Fibroblast of skin of scalp (primary cell): ENCODE data around the gene ADGRL1.
"Not testable (repeated sequence)": the region's sequence is repeated elsewhere in the genome, so short reads cannot be mapped to it uniquely, and the experiment has no call there.

Experiments used
- DNase-seq: peaks from one replicate; pipeline ENCODE4 v3.0.0-alpha.2; 2013

ADGRL1 gene

GRCh38 chr19:14218620-14219330, 12.8 kb upstream of the ADGRL1 start:
- no peak for DNase-seq

DNA sequence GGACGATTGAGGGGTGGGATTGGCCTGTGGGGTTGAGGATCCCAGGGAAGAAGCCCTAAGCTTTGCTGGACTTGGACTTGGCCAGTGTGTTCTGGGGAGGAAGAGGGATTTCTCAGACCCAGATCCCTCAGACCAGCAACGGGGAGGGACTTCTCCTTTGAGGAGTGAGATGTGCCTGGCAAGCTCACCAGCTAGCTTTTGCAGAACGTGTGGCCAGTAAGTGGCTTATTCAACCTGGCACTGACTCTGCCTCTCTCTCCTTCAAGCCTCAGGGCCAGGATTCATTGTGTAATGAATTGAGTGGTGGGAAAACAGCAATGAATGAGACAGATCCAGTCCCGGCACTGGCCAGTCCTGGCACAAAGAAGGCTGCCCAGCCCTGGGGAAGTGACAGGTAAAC, 11.9 kb upstream of the ADGRL1 start:
- DNase-seq = not testable (repeated sequence)

GRCh38 chr19:14214580-14214979, 8.6 kb upstream of the ADGRL1 start:
- no peak for DNase-seq

DNA sequence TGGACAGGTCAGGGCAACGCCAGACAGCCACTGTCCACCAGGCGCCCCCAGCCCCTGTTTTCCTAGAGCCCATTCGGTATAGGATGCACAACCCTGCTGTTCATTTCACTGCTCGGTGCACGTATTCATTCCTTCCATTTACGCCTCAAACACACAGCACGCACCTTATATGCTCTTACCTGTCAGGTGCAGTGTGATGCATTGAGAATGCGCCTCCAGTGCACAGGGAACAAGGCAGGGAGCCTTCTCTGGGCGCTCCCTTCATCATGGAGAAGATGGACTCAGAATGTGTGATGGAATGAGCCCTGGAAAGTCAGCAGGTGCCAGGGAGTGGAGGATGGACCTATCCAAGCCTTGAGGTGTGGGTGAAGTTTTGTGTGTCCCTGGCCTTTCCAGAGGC, 4.2 kb upstream of the ADGRL1 start:
- not testable (repeated sequence) for DNase-seq

GRCh38 chr19:14209401-14209800, 3.4 kb upstream of the ADGRL1 start:
- DNase-seq = not testable (repeated sequence)

DNA sequence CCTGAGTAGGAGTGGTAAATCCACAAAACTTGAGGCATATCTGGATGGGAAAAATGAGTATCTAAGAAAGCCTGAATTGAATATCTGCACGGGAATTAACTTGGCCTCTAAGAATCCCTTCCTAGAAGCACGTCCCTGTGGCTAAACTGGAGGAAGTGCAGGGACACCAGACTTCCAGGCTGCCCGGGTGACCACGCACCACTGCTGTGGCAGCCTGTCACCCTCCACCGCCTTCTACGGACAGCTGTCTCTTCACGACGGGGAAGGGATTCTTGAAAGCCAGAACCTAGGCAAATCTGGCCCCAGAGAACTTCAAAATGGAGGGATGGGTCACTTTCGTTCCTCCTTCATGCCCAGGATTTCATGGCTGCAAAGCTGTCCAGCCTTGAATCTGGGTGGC, 2.5 kb upstream of the ADGRL1 start:
- DNase-seq = not testable (repeated sequence)

DNA sequence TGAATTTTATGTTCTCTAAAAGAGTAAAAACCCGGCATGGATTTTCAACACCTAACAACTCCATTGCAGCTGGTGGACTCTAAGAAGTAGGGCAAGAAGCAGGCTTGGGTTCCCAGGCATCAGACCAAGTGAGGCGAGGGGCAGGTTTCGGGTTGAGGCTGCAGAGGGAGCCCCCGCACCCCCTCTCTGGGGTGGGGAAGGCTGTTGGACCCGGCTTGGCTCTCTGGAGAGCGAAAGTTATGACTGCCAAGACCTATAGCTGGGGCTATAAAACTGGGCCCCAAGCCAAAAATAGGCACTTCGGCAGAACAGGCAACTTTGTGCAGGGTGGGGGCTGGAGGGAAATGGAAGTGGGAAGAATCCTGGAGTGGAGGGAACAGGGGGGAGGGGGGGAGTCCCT, 1.8 kb upstream of the ADGRL1 start:
- not testable (repeated sequence) for DNase-seq

GRCh38 chr19:14206737-14207726, 1.1 kb upstream of the ADGRL1 start:
- peak; percentile 97 for DNase-seq

DNA sequence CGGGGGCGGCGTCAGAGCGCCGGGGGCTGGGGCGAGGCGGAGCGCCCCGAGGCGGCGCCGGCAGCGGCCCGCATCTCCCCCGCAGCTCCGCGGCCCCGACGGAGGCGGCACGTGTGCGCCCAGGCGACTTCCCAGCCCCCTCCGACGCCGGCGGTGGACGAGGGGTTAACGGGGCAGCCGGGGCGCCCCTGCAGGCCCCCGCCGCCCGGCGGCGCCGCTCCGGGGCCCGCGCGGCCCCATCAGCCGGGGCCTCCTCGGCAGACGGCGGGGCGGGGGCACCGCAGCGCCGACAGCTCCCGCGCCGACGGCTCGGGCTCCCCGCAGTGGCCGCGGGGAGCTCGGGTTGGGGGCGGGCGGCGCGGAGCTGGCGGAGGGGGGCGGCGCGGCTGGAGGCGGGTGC, 339 bp upstream of the ADGRL1 start:
- DNase-seq = not testable (repeated sequence)

GRCh38 chr19:14204676-14205451, 1.1 kb downstream of the ADGRL1 start:
- not testable (repeated sequence) for DNase-seq

- DNase-seq = not testable (repeated sequence)
These were observed 1.8 kb downstream of the ADGRL1 start for GRCh38 chr19:14204219-14204618.

- not testable (repeated sequence) for DNase-seq
These were observed 2.2 kb downstream of the ADGRL1 start for GRCh38 chr19:14203788-14204187.

DNA sequence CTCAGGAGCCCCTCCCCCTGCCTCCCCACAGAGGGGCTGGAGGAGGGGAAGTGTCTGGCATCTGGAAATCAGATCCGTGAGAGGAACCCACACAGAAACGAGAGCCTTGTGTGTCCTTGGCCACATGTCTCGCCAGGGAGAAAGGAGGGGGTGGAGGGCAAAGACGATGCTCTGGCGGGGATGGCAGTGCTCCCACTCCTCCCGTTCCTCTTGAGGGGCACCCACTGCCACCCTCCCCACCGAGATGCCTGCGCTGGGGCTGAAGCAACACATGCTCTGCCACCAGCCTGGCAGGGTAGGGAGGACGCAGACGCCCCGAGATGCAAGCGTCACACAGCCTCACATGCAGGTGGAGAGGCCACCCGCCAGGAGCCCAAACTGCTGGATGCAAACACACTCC, 2.8 kb downstream of the ADGRL1 start:
- DNase-seq = no peak

- not testable (repeated sequence) for DNase-seq
These were observed 4.5 kb downstream of the ADGRL1 start for GRCh38 chr19:14201481-14201880.

DNA sequence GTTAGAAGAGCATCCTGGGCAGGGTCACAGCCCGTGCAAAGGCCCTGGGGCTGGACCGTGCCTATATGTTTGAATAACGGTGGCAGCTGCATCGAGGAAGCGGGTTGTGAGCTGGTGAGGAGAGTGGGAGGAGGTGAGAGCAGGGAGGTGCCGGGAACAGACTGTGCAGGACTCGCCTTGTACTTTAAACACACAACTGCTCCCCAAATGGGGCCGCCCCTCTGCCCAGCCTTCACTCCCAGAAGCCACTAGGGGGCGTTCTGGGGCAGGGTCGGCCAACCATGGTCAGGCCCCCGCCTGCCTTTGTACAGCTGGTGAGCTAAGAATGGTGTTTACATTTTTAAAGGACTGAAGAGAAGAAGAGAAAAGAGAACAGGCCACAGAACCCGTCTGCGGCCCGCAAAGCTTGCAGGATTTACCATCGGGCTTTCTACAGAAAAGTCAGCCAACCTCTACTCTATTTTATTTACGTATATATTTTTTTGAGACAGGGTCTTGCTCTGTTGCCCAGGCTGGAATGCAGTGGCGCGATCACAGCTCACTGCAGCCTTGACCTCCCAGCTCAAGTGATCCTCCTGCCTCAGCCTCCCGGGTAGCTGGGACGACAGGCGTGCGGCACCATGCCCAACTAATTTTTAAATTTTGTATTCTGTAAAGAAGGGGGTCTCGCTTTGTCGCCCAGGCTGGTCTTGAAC, 5.7 kb downstream of the ADGRL1 start:
- DNase-seq = peak; percentile 43

GRCh38 chr19:14198384-14199376, 7.3 kb downstream of the ADGRL1 start:
- no peak for DNase-seq

- no peak for DNase-seq
These were observed 8.1 kb downstream of the ADGRL1 start for GRCh38 chr19:14197882-14198281.

GRCh38 chr19:14197288-14197687, 8.7 kb downstream of the ADGRL1 start:
- DNase-seq = not testable (repeated sequence)

GRCh38 chr19:14196105-14196504, 9.9 kb downstream of the ADGRL1 start:
- DNase-seq = peak; percentile 42

GRCh38 chr19:14195216-14195615, 10.8 kb downstream of the ADGRL1 start:
- DNase-seq = not testable (repeated sequence)

DNA sequence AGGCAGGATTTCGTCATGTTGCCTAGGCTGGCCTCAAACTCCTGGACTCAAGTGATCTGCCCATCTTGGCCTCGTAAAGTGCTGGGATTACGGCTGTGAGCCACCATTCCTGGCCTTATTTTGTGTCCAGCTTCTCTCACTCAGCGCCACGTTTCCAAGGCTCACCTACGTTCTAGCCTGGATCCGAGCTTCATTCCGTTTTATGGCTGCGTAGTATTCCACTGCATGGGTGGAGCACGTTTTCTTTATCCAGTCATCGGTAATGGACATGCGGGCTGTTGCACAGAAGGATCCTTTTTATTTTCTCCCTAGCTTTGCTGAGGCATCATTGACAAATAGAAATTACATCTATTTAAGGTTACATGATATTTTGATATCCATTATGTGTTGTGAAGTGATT, 16.6 kb downstream of the ADGRL1 start:
- DNase-seq = no peak
